Putamen (tissue), 1 donor: ENCODE results near the gene DYSF.

Source experiments
- DNase-seq: peaks from one replicate; pipeline ENCODE4 v3.0.0-alpha.2; 2016; ENCODE audit warnings: low spot score

Gene DYSF

DNA sequence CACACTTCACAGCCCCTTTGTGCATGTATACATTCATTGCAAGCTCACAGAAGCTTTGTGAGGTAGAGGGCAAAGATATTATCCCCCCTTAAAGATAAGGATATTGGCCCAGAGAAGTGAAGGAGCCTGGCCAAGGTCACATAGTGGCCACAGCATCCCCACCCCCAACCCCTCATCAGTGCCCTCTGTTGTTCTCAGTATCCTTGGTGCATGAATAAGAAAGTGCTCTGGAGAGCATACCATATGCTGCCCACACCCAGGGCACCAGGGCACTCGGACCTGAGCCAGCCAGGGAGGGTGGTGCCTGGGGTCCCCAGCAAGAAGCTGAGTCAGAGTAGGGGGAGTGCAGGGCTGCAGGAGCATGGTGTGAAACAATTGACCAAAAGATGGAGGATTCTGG lies 3.3 kb downstream of the DYSF start:
- DNase-seq = no peak

DNA sequence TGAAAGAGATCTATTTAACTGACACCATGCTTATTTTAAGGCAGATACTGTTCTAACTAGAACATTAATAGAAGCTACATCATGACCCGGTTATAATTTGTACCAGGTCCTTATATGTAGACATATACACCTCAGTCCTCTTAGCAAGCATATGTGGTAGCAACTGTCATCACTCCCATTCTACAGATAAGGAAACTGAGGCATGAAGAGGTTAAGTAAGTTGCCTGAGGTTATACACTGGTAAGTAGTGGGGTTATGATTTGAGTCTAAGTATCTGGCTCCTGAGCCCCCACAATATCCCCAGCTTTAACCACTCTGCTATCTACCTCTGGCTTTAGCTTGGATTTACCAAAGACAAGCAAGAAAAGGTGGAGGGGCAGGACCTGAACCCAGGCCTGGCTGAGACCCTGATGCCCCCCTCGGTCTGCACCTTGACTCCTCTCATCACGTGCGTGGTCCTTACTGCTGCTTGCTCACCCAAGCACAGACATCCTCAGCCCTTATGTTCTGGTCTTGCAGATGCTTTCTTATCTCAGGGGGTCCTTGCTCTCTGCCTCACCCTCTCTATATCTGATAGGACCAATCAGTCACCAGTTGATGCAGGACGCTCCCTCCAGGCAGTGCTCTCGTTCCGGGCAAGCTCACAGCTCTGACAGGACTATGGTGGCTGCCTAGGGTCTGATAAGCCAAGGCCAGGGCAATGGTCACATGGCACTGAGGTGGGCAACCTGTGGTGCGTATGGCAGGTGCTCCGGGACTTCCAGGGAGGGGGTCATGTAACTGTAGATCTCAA lies 4.0 kb downstream of the DYSF start:
- no peak for DNase-seq

DNA sequence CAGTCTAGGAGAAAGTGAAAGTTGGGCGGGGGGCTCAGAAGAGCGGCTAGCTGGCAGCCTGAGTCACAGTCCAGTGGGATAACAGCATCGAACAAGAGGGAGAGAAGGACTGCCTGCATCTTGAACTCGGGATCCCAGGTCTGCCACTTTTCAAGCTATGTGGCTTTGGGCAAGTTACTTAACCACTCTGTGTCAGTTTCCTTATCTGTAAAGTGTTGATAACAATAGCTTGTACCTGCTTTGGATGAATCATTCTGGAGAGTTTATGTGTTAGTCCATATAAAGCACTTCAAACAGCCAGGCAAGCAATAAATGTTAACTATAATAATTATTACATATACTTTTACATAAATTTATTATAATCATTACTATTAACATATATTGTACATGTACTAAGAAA lies 4.6 kb downstream of the DYSF start:
- DNase-seq = no peak

DNA sequence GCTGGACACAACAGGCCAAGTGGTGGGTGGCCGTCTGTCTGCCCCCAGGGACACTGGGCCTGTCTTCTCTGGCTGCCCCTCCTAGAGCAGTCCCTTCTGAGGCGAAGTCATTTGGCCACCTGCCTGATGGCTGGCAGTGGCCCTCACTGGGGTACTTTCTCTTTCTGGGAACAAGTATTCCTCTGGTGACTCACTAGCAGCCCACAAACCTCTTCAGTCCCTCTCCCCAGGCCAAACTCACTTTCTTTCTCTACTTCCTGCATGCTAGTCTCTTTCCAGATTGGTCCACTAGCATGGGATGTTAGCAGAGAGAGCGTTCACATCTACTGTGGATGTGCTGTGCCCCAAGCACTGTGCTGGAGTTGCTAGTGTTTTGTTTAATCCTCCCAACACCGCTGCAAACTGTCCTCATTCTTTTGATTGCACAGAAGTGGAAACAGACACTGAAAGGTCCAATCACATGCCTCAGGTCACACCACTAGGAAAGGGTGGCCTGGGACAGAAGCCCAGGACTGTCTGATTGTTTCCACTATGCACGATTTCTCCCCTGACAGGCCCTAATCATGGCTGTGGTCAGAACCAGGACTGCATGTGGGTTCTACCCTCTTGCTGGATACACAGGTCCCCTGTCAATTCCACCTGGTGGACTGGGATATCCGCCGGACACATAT lies 5.2 kb downstream of the DYSF start:
- DNase-seq = no peak

DNA sequence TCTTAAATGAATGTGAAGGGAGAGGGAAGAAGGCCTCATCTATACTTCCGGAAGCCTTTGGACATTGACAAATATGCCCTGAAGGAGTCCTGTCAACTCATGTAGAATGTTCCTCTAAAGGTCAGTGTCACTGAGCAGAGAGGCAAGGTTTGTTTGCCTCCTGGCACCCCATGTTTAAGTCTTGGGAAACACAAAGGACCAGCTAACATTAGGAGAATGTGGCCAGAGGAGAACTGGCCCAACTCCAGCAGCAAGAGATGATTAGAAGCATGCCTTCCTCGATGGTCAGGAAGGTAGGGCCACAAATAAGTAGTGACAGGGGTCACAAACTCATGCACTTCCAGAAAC lies 5.7 kb downstream of the DYSF start:
- DNase-seq = no peak

DNA sequence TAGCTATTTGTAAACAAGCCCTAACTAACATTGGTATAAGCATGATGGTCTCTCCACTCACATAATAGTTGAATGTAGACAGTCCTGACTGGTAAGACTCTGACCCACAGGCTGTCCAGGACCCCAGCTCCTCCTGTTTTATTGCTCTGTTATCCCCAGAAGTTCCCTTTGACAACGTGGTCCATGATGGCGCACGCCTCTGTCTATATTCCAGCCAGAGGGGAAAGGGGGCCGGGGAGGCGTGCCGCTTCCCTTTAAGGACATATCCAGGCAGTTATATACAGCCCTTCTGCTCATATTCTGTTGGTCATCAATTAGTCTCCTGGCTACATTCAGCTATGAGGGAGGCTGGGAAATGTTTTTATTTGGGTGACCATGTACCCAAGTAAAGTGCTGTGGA lies 6.7 kb downstream of the DYSF start:
- DNase-seq = no peak

DNA sequence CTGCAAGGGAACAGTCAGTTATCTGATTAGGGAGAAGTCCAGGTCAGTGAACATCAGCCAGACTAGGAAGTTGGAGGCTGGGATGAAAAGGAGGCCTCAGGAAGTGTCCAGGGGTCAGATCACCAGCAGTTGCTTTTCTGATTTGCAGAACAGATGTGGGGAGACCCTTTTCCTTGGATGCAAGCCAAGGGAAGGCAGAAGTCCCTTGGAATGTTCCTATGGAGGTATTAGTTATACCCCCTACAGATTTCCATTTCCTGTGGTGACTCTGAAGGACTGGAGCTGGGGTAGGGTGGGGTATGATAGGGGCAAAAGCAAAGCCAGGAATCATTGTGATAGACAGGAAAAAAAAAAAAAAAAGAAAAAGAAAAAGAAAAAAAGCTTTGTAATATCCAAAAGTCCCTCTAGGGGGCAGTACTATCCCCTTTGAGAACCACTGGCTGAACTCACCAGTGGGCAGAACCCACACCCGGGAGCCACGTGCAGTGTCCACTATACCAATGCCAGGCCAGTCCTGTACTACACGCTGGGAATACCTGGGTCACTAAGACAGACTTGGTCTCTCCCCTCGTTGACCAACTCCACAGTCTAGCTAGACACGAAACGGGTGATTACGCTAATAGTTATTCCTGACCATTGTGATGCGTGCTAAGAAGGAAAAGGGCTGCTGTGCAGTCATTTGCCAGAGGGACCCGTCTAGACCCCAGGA lies 7.4 kb downstream of the DYSF start:
- no peak for DNase-seq

DNA sequence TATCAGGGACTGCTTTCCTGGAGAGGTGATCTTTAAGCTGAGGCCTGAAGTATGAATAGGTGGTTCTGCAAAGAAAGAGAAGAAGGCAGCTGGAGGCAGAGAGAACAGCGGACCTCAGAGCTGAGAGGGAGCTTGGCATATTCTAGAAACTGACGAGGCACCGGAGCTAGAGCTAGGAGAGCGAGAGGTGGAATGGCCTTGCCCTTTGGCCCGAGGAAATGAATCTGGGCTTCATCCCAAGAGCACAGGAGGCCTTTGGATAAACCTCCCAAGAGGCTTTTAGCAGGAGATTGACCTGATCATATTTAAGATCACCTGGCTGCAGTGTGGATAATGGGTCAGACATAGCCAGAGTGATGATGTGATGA lies 7.9 kb downstream of the DYSF start:
- DNase-seq = no peak

DNA sequence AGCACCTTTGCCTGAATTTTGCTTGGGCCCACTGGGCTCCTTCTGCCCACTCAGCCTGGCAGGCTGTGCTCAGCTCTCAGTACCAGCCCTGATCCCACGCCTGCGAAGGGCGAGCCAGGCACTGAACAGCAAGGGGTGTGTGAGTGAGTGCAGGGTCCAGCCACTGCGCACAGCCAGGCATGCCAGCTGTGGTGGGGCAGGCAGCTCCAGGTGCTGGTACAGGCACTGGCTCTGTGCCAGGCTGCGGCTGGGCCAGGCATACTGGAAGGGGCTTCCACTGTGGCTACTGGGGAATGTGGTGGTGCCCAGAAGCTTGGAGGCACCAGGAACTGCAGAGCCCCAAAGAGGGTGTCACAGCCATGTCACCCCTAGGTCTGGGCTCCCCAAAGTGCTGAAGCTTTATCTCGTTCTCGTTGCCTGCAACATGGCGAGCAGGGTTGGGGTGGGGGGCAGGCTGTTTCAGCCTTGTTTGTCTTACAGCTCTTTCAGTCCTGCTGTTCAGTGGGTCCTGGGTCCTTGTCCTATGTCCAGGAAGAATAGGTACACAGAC lies 8.8 kb downstream of the DYSF start:
- no peak for DNase-seq

DNA sequence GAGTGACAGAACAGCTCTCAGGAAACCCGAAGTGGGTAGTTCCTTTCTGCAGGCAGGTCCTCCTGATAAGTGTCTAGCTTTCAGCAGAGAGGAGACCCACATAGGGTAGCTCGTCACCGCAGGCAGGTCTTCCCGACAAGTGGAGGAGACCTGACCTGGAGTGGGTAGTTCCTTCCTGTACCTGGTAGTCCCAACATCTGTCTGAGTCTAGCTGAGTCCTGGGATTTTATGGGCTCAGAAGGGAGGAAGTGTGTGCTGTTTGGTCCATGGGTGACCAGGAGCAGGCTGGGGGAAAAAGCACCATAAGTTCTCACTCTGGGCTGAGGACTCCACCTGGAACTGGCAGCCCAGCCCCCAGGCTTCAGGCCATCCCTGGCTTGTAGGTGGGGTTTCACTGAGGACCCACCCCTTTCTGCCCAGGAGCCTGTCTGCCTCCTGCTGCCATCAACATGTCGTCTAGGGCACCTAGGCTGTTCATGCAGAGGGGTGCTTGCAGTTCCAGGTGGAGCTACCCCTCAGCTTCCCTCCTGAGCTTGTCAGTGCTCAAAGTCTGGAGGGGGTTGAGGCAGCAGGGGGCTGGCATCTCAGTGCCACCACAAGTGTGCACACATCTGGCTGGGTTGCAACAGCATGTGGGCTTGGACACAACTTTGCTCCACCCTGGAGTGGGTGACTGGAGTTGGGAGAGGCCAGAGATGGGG lies 9.4 kb downstream of the DYSF start:
- no peak for DNase-seq

DNA sequence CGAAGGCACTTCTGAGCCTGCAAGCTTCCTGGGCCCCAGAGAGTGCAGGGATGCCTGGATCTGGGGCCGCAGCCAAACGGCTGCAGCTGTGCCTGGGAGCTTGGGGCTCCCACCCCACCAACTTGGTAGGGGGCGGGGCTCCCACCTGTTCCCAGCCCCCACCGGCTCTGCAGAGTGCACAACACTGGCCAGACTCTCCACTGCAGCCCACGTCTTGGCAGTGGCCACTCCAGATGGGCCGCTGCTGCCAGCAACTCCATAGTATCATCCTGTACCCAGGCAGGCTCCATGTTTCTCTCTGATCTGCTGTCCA lies 9.9 kb downstream of the DYSF start:
- no peak for DNase-seq

DNA sequence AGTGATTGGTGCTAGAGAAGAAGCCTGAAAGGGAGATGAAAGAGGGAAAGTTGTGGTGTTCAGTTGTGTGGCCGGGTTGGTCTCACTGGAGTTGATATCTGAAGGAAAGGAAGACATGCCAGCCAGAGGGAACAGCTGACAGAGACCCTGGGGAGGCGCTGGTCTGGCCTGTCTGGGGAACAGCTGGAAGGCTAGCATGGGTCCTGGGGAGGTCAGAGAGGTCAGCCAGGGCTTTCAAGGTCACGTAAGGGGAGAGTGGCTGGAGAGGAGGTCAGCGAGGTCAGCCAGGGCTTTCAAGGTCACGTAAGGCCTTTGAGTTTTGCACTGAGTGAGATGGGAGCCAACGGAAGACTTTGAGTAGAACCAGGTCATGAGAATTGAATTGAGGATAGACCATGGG lies 11.0 kb downstream of the DYSF start:
- DNase-seq = no peak

DNA sequence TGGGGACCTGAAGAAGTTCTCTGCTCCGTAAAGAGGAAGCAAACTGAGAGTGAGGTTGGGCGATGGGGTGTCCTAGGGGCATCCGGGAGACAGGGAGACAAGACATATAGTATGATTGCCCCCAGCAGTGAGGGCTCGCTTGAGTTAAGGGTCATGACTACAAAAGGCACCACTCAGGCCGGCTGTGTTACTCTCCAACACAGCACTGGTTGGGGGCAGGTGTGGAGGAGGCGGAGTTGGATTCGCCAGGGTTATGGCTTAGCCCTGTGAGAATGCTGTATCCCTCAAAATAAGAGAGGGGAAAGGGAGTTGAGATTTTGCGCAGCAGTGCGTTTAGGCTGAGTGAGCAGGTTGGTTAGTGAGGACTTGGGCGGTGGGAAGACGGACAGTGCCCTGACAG lies 12.0 kb downstream of the DYSF start:
- no peak for DNase-seq

DNA sequence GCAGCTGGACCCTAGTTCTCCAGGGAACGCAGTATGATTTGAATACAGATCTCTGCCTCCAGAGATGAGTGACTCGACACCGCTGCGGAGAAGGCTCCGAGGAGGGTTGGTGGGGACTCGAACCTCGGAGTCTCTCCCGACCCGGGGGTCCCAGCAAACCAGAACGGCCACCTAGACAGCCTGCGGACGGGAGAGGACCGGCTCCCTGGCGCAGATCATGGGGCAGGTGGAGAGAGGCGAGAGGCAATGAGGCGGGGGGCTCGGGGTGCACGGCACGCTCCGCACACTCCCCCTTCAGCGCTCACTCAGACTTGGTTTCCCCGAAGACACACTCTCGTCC lies 12.6 kb downstream of the DYSF start:
- no peak for DNase-seq

DNA sequence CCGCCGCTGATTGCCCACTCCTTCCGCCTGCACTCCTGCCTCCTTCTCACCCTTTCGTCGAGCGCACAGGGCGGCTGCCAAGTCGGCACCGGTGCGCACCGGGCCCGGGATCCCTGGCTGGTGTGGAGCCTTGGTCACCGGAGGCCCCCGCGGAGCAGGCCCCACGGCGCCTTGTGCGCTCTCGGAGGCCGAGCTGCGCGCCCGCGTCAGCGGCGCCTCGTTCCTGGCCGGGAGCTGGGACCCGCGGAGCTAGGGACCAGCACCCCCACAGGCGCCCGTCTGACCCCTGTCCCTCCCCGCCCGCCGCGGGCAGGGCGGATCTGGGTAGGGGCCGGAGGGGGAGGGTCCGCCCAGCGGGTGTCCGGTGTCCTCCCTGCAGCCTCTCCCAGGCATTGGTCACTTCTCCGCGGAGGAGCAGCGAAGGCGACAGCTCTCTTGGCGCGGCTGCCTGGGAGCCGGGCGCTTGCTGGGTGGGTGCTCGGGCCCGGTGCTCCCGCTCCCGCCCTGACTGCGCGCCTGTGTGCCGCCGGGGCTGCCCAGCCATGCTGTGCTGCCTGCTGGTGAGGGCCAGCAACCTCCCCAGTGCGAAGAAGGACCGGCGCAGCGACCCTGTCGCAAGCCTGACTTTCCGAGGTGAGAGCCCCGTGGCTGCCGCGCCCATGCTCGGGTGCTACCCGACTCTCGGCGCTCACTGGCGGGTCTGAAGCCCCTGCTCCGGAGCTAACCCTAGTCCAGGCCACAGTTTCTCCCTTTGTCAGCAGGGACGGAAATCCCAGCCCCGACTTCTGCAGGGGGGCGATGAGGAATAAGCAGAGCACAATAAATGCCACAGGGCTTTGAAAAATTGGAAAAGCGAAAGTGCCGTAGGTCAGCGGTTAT lies 13.2 kb downstream of the DYSF start:
- DNase-seq = no peak

DNA sequence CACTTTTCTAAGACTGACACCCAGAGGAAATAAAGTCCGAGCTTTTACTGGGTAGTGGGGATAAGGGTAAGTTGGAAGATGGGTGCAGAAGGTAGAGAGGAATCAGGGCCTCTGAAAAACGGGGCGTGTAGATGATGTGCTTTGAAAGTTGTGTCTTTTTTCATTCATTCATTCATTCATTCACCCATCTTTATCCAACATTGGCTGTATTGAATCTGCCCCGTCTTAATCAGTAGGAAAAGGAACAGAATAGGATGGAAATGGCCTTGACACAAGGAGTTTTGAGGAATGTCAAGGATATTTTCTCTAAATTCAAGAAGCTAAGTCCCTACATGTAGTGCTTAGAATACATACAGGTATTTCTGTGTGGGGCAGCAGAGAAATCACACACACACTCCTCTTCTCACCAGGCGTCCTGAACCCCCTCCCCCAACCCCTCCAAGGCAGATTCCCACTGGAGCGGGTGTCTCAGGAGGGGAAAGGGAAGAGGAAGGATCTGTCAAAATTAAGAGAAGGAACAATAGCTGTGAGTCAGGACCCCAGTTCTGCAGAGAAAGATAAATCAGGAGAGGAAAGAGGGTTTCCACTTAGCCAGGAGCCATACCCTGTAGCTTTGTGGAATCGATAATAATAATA lies 13.9 kb downstream of the DYSF start:
- no peak for DNase-seq

DNA sequence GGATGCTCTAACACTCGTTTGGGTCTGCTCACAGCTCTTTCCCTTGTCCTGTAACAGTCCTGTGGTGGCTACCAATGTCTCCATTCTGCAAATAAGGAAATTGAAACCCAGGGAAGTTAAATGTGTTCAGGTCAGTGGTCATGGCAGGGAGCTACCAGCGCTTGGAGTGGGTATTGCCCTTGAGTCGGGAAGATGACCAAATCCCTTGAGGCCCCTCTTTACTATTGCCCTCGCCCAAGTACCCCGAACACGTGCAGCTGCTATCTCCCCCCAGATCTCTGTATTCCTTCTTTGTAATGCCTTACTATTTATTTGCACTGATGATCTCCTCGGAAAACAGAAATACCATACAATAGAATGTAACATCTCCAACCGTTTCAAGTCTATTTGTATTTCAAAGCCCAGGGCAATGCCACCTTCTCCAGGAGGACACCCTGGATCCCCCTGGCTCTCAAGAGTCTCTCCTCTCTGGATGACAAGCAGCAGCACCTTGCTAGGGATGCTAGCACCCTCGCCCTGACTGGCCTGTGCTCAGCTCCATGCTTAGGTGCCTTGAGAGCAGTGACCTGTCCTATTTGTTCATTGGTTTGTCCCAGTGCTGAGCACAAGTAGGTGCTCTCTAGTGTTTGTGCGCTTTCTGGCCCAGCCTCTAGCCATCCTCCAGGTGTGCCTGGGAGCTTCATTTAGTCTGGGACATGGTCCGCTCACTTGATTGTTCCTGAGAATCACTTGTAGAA lies 15.1 kb downstream of the DYSF start:
- no peak for DNase-seq

DNA sequence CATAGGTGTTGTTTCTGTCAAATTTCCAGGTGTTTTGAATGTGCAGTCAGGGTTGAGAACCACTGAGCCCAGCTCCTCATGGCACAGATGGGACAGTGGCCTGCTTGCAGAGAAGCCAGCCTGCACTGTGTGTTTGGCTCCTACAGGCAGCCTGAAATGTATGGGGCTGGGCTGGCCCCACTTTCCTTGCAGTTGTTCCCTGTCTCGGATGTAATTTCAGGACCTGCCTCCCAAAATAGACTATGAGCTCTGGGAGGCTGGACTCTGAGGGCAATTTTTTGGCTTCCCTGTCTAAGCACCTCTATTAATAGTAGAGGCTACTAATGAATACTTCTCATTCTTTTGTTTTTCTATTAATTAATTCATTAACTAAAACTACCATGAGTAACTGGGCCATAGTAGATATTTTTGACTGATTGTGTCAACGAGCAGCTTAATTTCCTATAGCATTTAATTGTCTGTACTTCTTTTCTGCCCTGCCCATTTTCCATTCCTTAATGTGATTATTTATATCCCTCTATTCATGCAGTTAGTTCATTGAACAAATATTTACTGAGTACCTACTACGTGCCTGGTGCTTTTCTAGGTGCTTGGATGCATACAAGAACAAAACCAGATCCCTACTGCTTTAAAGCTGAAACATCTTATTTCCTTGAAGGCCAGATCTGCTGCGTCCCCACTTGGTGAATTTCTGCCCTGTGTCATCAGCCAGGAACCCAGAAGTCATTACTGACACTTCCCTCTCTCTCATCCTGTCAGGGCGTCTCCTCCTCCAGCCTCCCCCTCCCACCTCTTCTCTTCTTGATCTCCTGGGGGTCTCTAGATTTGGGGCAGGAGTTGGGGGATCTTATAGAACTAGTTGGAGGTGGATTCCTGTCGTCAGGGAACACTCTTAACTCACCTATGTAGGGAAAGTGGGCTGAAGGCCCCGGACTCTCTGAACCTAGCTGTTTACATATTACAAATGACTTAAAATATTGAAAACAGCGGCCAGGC lies 16.3 kb downstream of the DYSF start:
- no peak for DNase-seq

DNA sequence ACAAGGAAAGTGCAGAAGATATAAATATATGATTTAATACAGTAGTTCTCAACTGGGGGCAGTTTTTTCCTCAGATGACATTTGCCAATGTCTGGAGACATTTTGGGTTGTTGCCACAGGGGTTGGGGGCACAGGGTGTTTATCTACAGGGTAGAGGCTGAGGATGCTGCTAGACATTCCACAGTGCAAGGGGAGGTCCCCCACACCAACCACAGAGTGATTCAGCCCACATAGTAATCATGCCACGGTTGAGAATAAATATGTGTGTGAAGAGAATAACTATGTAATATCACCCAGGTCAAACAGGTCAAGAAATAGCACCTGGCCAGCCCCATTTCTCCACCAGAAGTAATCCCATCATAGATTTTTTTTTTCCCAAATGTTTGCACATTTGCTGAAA lies 17.9 kb downstream of the DYSF start:
- no peak for DNase-seq
